Cardiac fibroblast (primary cell): Measurements from ENCODE around the gene EOLA1.
A peak's percentile ranks its signal among the peaks of the same experiment; 100 is the strongest.
"Not testable (repeated sequence)": the region's sequence is repeated elsewhere in the genome, so short reads cannot be mapped to it uniquely, and the experiment has no call there.

Experiments used
- DNase-seq, 2 donors: peaks; one replicate each; pipeline versions ENCODE4 v3.0.0 to v3.0.0-alpha.2; 2010; ENCODE audit warnings: low read depth in 2 of 2
- H3K4me3 ChIP-seq, 2 donors: replicated peaks in 1 of 2; 1 replicate in 1 of 2; 2 replicates in 1 of 2; pipeline ENCODE4 v1.5.1; 2011; ENCODE audit warnings: low read depth in 2 of 2, low read length in 2 of 2, mild to moderate bottlenecking in 2 of 2, moderate library complexity in 1 of 2
- CTCF ChIP-seq: IDR thresholded peaks from one replicate; pipeline ENCODE4 v1.5.1; 2011; ENCODE audit warnings: low read depth, mild to moderate bottlenecking, low read length, inconsistent platforms

EOLA1 gene

GRCh38 chrX:149513825-149514428 lies 26.9 kb upstream of the EOLA1 start:
- no peak overlapping the region for H3K4me3 ChIP-seq
- no peak for TF ChIP-seq CTCF
- DNase-seq = peak; percentile 44 to 60

DNA sequence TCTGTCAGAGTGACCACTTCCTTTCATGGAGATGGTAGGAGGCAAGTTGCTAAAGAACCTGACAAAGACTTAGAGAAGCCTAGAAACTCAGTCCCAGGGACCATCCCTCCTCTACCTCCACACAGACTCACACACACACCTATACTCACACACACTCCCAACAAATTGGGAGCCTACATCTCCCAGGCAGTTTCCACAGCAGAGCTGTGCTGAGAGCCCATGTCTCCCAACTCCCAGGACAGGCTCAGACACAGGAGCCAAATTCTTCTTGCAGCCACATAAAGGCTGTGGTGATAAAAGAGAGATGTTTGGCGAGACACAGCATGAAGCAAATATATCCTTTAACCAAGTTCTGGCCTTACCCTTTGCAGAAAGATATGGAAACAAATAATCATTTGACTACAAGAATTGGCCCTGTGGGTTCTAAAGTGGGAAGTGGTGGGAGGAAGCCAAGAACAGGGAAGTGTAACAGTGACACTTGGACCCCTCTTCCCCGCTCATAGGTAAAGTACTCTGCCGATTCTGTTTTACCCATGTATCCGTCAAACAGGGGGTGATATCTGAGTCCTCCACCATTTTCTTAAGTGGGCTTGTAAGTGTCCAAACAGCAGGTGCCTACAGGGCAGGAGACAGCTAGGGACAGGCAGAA lies 24.7 kb upstream of the EOLA1 start:
- no peak for DNase-seq
- no peak overlapping the region for H3K4me3 ChIP-seq
- TF ChIP-seq CTCF = no peak

DNA sequence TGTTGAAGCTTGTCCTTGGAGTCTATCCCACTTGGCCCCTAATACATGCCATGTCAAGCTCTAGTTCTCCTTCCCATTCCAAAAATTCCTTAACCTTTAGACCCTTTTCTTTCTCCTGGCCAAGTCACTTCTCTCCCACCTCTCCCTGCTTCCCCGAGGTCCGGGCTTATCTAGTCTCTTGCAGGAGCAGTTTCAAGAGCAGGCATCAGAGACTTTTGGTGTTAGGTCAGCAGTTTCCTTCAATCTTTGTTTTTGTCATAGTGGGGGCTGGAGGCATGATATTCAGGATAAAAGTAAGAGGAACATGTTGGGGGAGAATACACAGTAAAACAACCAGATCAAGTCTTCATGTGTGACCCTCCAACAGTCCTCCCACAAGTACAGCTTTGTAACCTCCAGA lies 24.2 kb upstream of the EOLA1 start:
- no peak overlapping the region for H3K4me3 ChIP-seq
- TF ChIP-seq CTCF = no peak
- no peak for DNase-seq

DNA sequence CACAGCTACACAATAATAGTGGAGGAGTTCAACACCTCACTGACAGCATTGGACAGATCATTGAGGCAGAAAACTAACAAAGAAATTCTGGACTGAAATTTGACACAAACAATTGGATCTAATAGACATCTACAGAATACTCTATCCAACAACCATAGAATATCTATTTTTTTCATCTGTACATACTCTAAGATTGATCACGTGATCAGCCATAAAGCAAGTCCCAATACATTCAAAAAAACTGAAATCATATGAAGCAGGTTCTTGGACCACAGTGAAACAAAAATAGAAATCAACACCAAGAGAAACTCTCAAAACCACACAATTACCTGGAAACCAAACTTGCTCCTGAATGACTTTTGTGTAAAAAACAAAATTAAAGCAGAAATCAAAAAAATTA lies 23.5 kb upstream of the EOLA1 start:
- H3K4me3 ChIP-seq = no peak overlapping the region
- no peak for DNase-seq
- no peak for TF ChIP-seq CTCF

- no peak for TF ChIP-seq CTCF
Measured at GRCh38 chrX:149518236-149518635, 22.6 kb upstream of the EOLA1 start.

GRCh38 chrX:149520636-149521277 lies 20.1 kb upstream of the EOLA1 start:
- DNase-seq = peak in 1 of 2 donors; percentile 54
- H3K4me3 ChIP-seq = not testable (repeated sequence)

More at GRCh38 chrX:149518236-149518635, 22.6 kb upstream of the EOLA1 start:
- no peak for DNase-seq
- no peak overlapping the region for H3K4me3 ChIP-seq

DNA sequence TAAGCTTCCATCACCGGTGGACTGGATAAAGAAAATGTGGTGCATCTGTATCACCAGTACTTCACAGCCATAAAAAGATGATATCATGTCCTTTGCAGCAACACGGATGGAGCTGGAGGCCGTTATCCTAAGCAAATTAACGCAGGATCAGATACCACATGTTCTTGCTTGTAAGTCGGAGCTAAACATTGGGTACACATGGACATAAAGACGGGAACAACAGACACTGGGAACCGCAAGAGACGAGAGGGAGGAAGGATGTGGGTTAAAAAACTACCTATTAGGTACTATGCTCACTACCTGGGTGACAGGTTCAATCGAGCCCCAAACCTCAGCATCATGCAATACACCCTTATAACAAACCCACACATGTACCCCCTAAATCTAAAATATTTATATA lies 19.4 kb upstream of the EOLA1 start:
- no peak for DNase-seq
- no peak for TF ChIP-seq CTCF
- H3K4me3 ChIP-seq = no peak overlapping the region
